ENCODE measurements around the gene RNF187. TPM values are rescaled to one million over a fixed set of nuclear protein-coding genes. Genes with fewer than 3 reads are reported as not detected.
A peak's percentile ranks its signal among the peaks of the same experiment; 100 is the strongest.

Gene RNF187
- total and polyA plus RNA-seq, 10 of the 15 experiments (the other 5 are each of a cell fraction or from before 2014, with no cell fraction given): 2.6 to 116 (median 29.5) TPM

DNA sequence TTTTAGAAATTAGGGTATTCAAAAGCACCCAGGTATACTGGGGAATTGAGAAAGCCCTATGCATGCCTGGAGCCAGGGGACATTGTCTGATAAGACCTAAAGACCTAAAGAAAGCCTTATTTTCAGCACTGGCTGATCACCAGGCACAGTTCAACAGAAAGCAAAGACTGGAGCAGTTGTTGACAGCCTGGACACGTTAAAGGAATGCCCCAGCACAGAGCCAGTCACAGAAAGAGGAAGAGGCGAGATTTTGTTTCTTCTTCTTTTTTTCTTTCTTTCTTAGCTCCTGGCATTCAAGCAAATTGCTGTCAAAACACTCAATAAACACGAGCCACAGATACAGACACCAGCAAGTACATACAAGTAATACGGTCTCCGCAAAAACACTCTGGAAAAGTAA, 40.4 kb downstream of the RNF187 start:
- H3K9me3 ChIP-seq (replicated peaks; ENCODE audit: control insufficient read depth, insufficient read depth, low read length): no peaks in the 10 kb centered on the region
- no peaks in the 10 kb centered on the region for H4K20me1 ChIP-seq (ENCODE audit: control insufficient read depth, insufficient read depth)
- no peak overlapping the region for H3K4me3 ChIP-seq
- H3K4me1 ChIP-seq (ENCODE audit: control insufficient read depth, insufficient read depth, low read length): no peaks in the 10 kb centered on the region
- WGBS (ENCODE audit: insufficient coverage, insufficient replicate concordance, low lambda C conversion rate, missing lambda C conversion rate): 46% methylated on average over 5 of the region's 5 CpGs
- no peak overlapping the region for H3K27ac ChIP-seq (ENCODE audit: control insufficient read depth, insufficient read depth)
- no peak overlapping the region for H2AFZ ChIP-seq (ENCODE audit: control insufficient read depth, low read depth, low read length)
- H3K4me2 ChIP-seq (ENCODE audit: control insufficient read depth, insufficient read depth): no peak overlapping the region
- no peaks in the 10 kb centered on the region for H3K27me3 ChIP-seq (replicated peaks in 1 of 2; ENCODE audit: control insufficient read depth in 2 of 2, insufficient read depth in 2 of 2, low read length in 1 of 2)
- intact Hi-C loops (cut with micrococcal nuclease; ENCODE audit: unreplicated experiment) (no loop called here), in situ Hi-C loops (cut with MboI) (no loop called here)
- no peak for FAIRE-seq
- H3K79me2 ChIP-seq (ENCODE audit: control insufficient read depth, insufficient read depth, low read length): no peaks in the 10 kb centered on the region
- no peaks in the 10 kb centered on the region for H3K36me3 ChIP-seq (ENCODE audit: control insufficient read depth in 2 of 2, insufficient read depth in 2 of 2, low read length in 1 of 2)
- CTCF ChIA-PET: no interaction called here
- no peak for ATAC-seq
- POLR2A ChIA-PET: no interaction called here
- SMC1A ChIA-PET (ENCODE audit: uncharacterized antibody, unreplicated experiment): no interaction called here
- no peak overlapping the region for H3K9ac ChIP-seq (ENCODE audit: control insufficient read depth, insufficient read depth, low read length)
- peak; percentile 54; the same call in 1 of the 2 replicates for TF ChIP-seq SPI1 (IDR thresholded peaks at IDR 0.05; ENCODE audit: borderline replicate concordance, insufficient read depth, low read depth, low read length)
- TF ChIP-seq CREB1 (IDR thresholded peaks at IDR 0.05; ENCODE audit: low read depth): no peak
- BruUV-seq (replicated peaks): no TSS peak
- RAD21 ChIA-PET (ENCODE audit: unreplicated experiment): no interaction called here
- no peak for DNase-seq (ENCODE audit: low read depth, low spot score)

DNA sequence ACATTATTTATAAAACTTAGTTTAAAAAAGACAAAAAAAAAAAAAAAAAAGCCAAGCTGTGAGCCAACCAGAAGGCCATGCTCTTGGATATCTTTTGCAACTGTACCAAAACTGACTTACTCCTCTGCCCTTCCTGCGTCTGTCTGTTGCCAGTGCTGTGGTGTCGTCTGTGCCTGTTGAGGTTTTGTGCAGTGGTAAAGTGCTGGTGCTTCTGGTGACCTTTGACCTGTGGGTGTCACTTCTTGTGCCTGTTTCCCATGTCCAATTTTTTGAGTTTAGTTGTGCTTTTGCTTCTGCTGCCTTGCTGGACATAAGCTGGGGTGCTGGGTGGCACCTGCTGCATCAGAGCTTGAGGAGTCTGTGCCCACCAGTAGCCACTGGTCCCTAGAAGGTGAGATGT, 41.4 kb downstream of the RNF187 start:
- Histone ChIP-seq H4K20me1 (ENCODE audit: control insufficient read depth, insufficient read depth) (no peaks in the 10 kb centered on the region), H2AFZ (ENCODE audit: control insufficient read depth, low read depth, low read length) (no peak overlapping the region), H3K79me2 (ENCODE audit: control insufficient read depth, insufficient read depth, low read length) (no peaks in the 10 kb centered on the region), H3K4me3 (no peak overlapping the region), H3K4me1 (ENCODE audit: control insufficient read depth, insufficient read depth, low read length) (no peaks in the 10 kb centered on the region), H3K9ac (ENCODE audit: control insufficient read depth, insufficient read depth, low read length) (no peak overlapping the region), H3K4me2 (ENCODE audit: control insufficient read depth, insufficient read depth) (no peak overlapping the region), H3K27me3 (replicated peaks in 1 of 2; ENCODE audit: control insufficient read depth in 2 of 2, insufficient read depth in 2 of 2, low read length in 1 of 2) (no peaks in the 10 kb centered on the region), H3K36me3 (ENCODE audit: control insufficient read depth in 2 of 2, insufficient read depth in 2 of 2, low read length in 1 of 2) (no peaks in the 10 kb centered on the region), H3K27ac (ENCODE audit: control insufficient read depth, insufficient read depth) (no peak overlapping the region), H3K9me3 (replicated peaks; ENCODE audit: control insufficient read depth, insufficient read depth, low read length) (no peaks in the 10 kb centered on the region)
- ChIA-PET CTCF (interaction anchor here (0.6 kb wide), 1 partner anchor 26 kb away, joined by 3 read pairs; no protein-coding TSS in a partner anchor), RAD21 (ENCODE audit: unreplicated experiment) (no interaction called here), SMC1A (ENCODE audit: uncharacterized antibody, unreplicated experiment) (no interaction called here), POLR2A (no interaction called here)
- ATAC-seq (no peak), DNase-seq (ENCODE audit: low read depth, low spot score) (no peak), FAIRE-seq (no peak)
- BruUV-seq (replicated peaks): no TSS peak
- 41% methylated on average over 2 of the region's 2 CpGs for WGBS (ENCODE audit: insufficient coverage, insufficient replicate concordance, low lambda C conversion rate, missing lambda C conversion rate)
- intact Hi-C loops (cut with micrococcal nuclease; ENCODE audit: unreplicated experiment) (no loop called here), in situ Hi-C loops (cut with MboI) (no loop called here)
- no peak for TF ChIP-seq SP1 (IDR thresholded peaks at IDR 0.05; ENCODE audit: low read depth, low read length)
- TF ChIP-seq, protein P1, sequence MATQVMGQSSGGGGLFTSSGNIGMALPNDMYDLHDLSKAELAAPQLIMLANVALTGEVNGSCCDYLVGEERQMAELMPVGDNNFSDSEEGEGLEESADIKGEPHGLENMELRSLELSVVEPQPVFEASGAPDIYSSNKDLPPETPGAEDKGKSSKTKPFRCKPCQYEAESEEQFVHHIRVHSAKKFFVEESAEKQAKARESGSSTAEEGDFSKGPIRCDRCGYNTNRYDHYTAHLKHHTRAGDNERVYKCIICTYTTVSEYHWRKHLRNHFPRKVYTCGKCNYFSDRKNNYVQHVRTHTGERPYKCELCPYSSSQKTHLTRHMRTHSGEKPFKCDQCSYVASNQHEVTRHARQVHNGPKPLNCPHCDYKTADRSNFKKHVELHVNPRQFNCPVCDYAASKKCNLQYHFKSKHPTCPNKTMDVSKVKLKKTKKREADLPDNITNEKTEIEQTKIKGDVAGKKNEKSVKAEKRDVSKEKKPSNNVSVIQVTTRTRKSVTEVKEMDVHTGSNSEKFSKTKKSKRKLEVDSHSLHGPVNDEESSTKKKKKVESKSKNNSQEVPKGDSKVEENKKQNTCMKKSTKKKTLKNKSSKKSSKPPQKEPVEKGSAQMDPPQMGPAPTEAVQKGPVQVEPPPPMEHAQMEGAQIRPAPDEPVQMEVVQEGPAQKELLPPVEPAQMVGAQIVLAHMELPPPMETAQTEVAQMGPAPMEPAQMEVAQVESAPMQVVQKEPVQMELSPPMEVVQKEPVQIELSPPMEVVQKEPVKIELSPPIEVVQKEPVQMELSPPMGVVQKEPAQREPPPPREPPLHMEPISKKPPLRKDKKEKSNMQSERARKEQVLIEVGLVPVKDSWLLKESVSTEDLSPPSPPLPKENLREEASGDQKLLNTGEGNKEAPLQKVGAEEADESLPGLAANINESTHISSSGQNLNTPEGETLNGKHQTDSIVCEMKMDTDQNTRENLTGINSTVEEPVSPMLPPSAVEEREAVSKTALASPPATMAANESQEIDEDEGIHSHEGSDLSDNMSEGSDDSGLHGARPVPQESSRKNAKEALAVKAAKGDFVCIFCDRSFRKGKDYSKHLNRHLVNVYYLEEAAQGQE (IDR thresholded peaks at IDR 0.05; ENCODE audit: low read depth, low read length): no peak
- no peak for TF ChIP-seq ZNF622 (IDR thresholded peaks at IDR 0.05)
- no peak for TF ChIP-seq NFYB (IDR thresholded peaks at IDR 0.05; ENCODE audit: insufficient read depth, low read depth, low read length)
- no peak for TF ChIP-seq CREM (IDR thresholded peaks at IDR 0.05; ENCODE audit: low read depth)
- TF ChIP-seq CHD2 (IDR thresholded peaks at IDR 0.05; ENCODE audit: borderline replicate concordance, low read depth, low read length): no peak
- TF ChIP-seq SREBF1 (IDR thresholded peaks at IDR 0.05; ENCODE audit: low read length): no peak
- TF ChIP-seq SMAD5 (IDR thresholded peaks at IDR 0.05; ENCODE audit: low read depth): no peak
- TF ChIP-seq, protein P2, sequence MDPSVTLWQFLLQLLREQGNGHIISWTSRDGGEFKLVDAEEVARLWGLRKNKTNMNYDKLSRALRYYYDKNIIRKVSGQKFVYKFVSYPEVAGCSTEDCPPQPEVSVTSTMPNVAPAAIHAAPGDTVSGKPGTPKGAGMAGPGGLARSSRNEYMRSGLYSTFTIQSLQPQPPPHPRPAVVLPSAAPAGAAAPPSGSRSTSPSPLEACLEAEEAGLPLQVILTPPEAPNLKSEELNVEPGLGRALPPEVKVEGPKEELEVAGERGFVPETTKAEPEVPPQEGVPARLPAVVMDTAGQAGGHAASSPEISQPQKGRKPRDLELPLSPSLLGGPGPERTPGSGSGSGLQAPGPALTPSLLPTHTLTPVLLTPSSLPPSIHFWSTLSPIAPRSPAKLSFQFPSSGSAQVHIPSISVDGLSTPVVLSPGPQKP (IDR thresholded peaks at IDR 0.05; ENCODE audit: low read depth, low read length): no peak
- TF ChIP-seq ZSCAN29 (IDR thresholded peaks at IDR 0.05): no peak
- TF ChIP-seq TBL1XR1 (IDR thresholded peaks at IDR 0.05; ENCODE audit: low read depth, low read length): no peak
- no peak for TF ChIP-seq MEF2A (IDR thresholded peaks at IDR 0.05; ENCODE audit: insufficient read depth, low read depth, low read length)
- no peak for TF ChIP-seq NFXL1 (IDR thresholded peaks at IDR 0.05; ENCODE audit: borderline replicate concordance)
- no peak for TF ChIP-seq MXI1 (IDR thresholded peaks at IDR 0.05; ENCODE audit: low read depth, low read length)
